Measurements from ENCODE around the gene FSTL1. TPM values are rescaled to one million over a fixed set of nuclear protein-coding genes. Genes with fewer than 3 reads are reported as not detected.

The FSTL1 gene
- total RNA-seq, 1 experiment from 2014 or later: 20.7 TPM

DNA sequence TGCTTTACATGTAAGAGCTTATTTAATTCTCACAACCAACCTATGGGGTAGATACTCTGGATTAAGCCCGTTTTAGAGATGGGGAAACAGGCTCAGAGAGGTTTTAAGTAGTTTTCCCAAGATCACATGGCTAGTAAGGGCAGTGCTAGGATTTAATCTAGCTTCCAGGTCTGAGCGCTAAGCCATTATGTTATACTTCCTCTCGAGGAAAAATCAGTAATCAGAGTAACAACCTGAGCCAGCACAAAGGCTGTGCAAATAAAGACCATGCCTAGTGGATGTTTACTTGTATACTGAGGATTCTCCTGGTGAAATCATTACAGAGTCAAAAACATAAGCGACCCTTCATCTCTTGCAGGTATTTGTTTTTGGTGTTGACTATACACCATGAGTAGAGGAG, 9.0 kb downstream of the FSTL1 start (continued):
- TF ChIP-seq, protein P1, sequence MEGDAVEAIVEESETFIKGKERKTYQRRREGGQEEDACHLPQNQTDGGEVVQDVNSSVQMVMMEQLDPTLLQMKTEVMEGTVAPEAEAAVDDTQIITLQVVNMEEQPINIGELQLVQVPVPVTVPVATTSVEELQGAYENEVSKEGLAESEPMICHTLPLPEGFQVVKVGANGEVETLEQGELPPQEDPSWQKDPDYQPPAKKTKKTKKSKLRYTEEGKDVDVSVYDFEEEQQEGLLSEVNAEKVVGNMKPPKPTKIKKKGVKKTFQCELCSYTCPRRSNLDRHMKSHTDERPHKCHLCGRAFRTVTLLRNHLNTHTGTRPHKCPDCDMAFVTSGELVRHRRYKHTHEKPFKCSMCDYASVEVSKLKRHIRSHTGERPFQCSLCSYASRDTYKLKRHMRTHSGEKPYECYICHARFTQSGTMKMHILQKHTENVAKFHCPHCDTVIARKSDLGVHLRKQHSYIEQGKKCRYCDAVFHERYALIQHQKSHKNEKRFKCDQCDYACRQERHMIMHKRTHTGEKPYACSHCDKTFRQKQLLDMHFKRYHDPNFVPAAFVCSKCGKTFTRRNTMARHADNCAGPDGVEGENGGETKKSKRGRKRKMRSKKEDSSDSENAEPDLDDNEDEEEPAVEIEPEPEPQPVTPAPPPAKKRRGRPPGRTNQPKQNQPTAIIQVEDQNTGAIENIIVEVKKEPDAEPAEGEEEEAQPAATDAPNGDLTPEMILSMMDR (IDR thresholded peaks at IDR 0.05 in 2 of 3, conservative IDR thresholded peaks at IDR 0.05 in 1 of 3; ENCODE audit: borderline replicate concordance in 1 of 3, insufficient read depth in 1 of 3, low read depth in 2 of 3, low read length in 2 of 3): no peak
- TF ChIP-seq ELF1 (IDR thresholded peaks at IDR 0.05; ENCODE audit: borderline replicate concordance, low read depth): no peak
- TF ChIP-seq FOSL1 (IDR thresholded peaks at IDR 0.05; ENCODE audit: low read depth): no peak
- TF ChIP-seq ZNF274 (IDR thresholded peaks at IDR 0.05; ENCODE audit: low read depth, low read length): no peak
- no peak for TF ChIP-seq TCF7L2 (IDR thresholded peaks at IDR 0.05; ENCODE audit: borderline replicate concordance, extremely low read depth, insufficient read depth, insufficient read length)
- no peak for TF ChIP-seq ZFX (IDR thresholded peaks at IDR 0.05)
- no peak for TF ChIP-seq CEBPB (IDR thresholded peaks at IDR 0.05; ENCODE audit: low read depth)
- no peak for TF ChIP-seq CBX3 (IDR thresholded peaks at IDR 0.05; ENCODE audit: low read depth)
- no peak for TF ChIP-seq JUND (IDR thresholded peaks at IDR 0.05)
- TF ChIP-seq RAD21 (IDR thresholded peaks at IDR 0.05; ENCODE audit: low read depth): no peak

DNA sequence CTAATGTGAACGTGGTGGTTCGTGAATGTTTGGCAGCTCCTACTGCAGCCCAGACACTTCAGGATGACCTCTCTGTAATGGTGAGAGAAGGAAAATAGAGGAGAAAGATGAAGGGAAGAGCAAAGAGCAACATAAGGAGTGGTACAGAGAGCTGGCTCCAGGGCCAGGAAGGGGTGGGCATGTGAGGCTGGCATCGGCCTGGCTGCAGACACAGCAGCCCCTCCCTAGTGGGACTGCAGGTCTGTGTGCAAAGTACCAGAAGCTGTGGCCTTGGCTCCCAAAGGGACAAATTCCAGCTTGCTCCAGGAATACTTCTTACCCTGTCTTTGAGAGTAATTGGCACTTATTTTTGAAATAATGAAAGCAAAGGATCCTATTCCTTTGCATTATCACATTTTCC, 10.0 kb downstream of the FSTL1 start:
- Histone ChIP-seq H2AFZ (ENCODE audit: low read depth, low read length, poor library complexity, severe bottlenecking) (no peak overlapping the region), H3K36me3 (ENCODE audit: control insufficient read depth in 1 of 2, insufficient read depth in 2 of 2, low read length in 2 of 2) (no peaks in the 10 kb centered on the region; a peak in 1 of 4 replicates), H3K27ac (ENCODE audit: low read depth, low read length) (no peak overlapping the region), H3K27me3 (ENCODE audit: insufficient read depth, low read length) (no peaks in the 10 kb centered on the region), H3K9ac (ENCODE audit: low read length) (no peak overlapping the region), H3K4me1 (ENCODE audit: control insufficient read depth in 1 of 2, insufficient read depth in 2 of 2, low read length in 2 of 2) (peaks cover under 1 to 11% of the 10 kb centered on the region in 2 experiments; a peak in 3 of 4 replicates), H4K20me1 (ENCODE audit: insufficient read depth) (no peaks in the 10 kb centered on the region), H3K79me2 (ENCODE audit: insufficient read depth, low read length) (no peaks in the 10 kb centered on the region), H3K4me3 (replicated peaks in 1 of 2; ENCODE audit: low read depth in 1 of 2, low read length in 2 of 2) (no peak overlapping the region), H3K4me2 (ENCODE audit: low read length) (no peak overlapping the region), H3K9me2 (ENCODE audit: insufficient read depth) (no peaks in the 10 kb centered on the region), H3K9me3 (ENCODE audit: control insufficient read depth in 1 of 2, insufficient read depth in 1 of 2, low read depth in 1 of 2, low read length in 2 of 2) (no peaks in the 10 kb centered on the region)
- ChIA-PET RAD21 (ENCODE audit: low non-redundant PET in 1 of 2, low total read pairs in 2 of 2, uncharacterized antibody in 2 of 2, unreplicated experiment in 2 of 2) (no interaction called here), POLR2A (no interaction called here), CTCF (no interaction called here)
- no TSS peak for BruUV-seq (replicated peaks)
- intact Hi-C loops (cut with micrococcal nuclease): no loop called here
- DNase-seq (ENCODE audit: low read depth, low spot score) (no peak), ATAC-seq (no peak)
- TF ChIP-seq FOSL1 (IDR thresholded peaks at IDR 0.05; ENCODE audit: low read depth) (no peak), POLR2A (IDR thresholded peaks at IDR 0.05; ENCODE audit: borderline replicate concordance, extremely low read depth, insufficient read depth, insufficient read length) (no peak), SP1 (IDR thresholded peaks at IDR 0.05; ENCODE audit: low read depth) (no peak), SRF (IDR thresholded peaks at IDR 0.05; ENCODE audit: low read depth) (no peak), RAD21 (IDR thresholded peaks at IDR 0.05; ENCODE audit: low read depth) (no peak)
- TF ChIP-seq, protein P2, sequence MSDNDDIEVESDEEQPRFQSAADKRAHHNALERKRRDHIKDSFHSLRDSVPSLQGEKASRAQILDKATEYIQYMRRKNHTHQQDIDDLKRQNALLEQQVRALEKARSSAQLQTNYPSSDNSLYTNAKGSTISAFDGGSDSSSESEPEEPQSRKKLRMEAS (IDR thresholded peaks at IDR 0.05): no peak
- TF ChIP-seq, protein P3, sequence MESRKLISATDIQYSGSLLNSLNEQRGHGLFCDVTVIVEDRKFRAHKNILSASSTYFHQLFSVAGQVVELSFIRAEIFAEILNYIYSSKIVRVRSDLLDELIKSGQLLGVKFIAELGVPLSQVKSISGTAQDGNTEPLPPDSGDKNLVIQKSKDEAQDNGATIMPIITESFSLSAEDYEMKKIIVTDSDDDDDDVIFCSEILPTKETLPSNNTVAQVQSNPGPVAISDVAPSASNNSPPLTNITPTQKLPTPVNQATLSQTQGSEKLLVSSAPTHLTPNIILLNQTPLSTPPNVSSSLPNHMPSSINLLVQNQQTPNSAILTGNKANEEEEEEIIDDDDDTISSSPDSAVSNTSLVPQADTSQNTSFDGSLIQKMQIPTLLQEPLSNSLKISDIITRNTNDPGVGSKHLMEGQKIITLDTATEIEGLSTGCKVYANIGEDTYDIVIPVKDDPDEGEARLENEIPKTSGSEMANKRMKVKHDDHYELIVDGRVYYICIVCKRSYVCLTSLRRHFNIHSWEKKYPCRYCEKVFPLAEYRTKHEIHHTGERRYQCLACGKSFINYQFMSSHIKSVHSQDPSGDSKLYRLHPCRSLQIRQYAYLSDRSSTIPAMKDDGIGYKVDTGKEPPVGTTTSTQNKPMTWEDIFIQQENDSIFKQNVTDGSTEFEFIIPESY (IDR thresholded peaks at IDR 0.05; ENCODE audit: extremely low read depth, insufficient replicate concordance, low read length): no peak

All from HCT116 (cell line).